ENCODE results near the gene CEBPA. TPM values are rescaled to one million over a fixed set of nuclear protein-coding genes. Genes with fewer than 3 reads are reported as not detected.

The CEBPA gene
- 0.14 and 0.66 TPM in 2 replicates for total RNA-seq

DNA sequence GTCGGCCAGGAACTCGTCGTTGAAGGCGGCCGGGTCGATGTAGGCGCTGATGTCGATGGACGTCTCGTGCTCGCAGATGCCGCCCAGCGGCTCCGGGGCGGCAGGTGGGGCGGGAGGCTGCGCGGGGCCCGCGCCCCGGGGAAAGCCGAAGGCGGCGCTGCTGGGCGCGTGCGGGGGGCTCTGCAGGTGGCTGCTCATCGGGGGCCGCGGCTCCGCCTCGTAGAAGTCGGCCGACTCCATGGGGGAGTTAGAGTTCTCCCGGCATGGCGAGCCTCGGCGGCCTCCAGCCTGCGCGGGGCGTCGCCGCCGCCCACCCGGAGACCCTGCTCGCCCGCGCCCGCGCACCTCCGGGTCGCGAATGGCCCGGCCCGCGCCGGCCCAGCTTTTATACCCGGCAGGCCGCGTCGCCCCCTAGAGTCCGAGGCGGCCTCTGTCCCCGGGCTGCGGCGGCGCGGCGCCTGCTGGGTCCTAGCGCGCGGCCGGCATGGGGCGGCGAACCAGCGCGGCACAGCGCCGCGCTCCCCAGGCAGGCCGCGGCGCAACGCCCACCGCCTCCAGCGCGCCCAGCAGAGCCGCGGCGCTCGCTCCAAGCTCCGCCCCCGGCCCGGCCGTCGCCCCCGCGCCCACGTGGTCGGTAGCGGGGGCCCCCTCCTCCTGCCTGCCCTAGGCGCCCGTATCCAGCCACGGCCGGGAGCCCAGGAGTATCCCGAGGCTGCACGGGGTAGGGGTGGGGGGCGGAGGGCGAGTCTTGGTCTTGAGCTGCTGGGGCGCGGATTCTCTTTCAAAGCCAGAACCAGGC is at the start of gene CEBPA:
Gene CEBPA (minus strand): TSS at position 360 of the 799 bp plus-strand sequence. CDS start 120 bp downstream, at position 240.

Other genes starting within 250 kb of the CEBPA start
- gene RHPN2, start 237.6 kb downstream of the CEBPA start, total RNA-seq = 10.3 and 15.3 TPM in 2 replicates
- gene GPATCH1, start 221.4 kb downstream of the CEBPA start, total RNA-seq = 5.4 and 7.7 TPM in 2 replicates
- gene WDR88, start 170.4 kb downstream of the CEBPA start, total RNA-seq = not detected in 2 replicates
- 19.5 and 26.9 TPM in 2 replicates for gene LRP3, start 108.2 kb downstream of the CEBPA start, total RNA-seq
- not detected in 2 replicates for gene SLC7A10, start 76.7 kb downstream of the CEBPA start, total RNA-seq
- gene CEBPG, start 71.2 kb upstream of the CEBPA start, total RNA-seq = 23.2 and 52.7 TPM in 2 replicates
- 41.4 and 128 TPM in 2 replicates for gene PEPD, start 219.3 kb upstream of the CEBPA start, total RNA-seq

Measured in placental pericyte (primary cell).